GM20000 (cell line): ENCODE data around the gene MEIS3.

ENCODE experiments used
- DNase-seq: peaks from one replicate; pipeline ENCODE4 v3.0.0; 2012; ENCODE audit warnings: low spot score
- TF ChIP-seq, protein P1 (sequence below): IDR thresholded peaks from 2 replicates; pipeline ENCODE4 v1.5.1; 2012; ENCODE audit warnings: mild to moderate bottlenecking, control low read depth; ENCODE audit errors: extremely low read depth, missing control alignments

MEIS3 gene

GRCh38 chr19:47445527-47445926, 26.2 kb upstream of the MEIS3 start:
- no peak for DNase-seq
- TF ChIP-seq, protein P1, sequence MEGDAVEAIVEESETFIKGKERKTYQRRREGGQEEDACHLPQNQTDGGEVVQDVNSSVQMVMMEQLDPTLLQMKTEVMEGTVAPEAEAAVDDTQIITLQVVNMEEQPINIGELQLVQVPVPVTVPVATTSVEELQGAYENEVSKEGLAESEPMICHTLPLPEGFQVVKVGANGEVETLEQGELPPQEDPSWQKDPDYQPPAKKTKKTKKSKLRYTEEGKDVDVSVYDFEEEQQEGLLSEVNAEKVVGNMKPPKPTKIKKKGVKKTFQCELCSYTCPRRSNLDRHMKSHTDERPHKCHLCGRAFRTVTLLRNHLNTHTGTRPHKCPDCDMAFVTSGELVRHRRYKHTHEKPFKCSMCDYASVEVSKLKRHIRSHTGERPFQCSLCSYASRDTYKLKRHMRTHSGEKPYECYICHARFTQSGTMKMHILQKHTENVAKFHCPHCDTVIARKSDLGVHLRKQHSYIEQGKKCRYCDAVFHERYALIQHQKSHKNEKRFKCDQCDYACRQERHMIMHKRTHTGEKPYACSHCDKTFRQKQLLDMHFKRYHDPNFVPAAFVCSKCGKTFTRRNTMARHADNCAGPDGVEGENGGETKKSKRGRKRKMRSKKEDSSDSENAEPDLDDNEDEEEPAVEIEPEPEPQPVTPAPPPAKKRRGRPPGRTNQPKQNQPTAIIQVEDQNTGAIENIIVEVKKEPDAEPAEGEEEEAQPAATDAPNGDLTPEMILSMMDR, result no peak

DNA sequence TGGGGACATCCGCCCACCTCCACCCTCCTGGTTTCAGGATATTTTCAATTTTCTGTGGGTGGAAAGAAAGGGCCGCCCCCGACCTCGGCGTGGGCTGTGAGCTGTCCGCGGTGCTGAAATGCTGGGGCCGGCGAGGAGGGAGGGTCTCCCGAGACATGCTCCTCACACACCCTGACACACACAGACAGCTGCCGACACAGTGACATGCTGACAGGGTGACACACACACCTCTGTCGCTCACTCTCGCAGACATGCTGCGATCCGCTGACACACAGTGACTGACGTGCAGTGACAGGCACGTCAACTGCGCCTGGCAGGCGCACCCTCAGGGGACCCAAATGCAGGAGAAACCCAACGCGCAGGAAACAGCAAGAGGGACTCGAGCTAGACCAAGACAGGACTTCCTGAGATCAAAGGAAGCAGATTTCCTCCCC, 25.1 kb upstream of the MEIS3 start:
- TF ChIP-seq, protein P1, result no peak
- DNase-seq, result no peak

GRCh38 chr19:47443331-47443730, 24.0 kb upstream of the MEIS3 start:
- DNase-seq, result no peak
- TF ChIP-seq, protein P1, result no peak

DNA sequence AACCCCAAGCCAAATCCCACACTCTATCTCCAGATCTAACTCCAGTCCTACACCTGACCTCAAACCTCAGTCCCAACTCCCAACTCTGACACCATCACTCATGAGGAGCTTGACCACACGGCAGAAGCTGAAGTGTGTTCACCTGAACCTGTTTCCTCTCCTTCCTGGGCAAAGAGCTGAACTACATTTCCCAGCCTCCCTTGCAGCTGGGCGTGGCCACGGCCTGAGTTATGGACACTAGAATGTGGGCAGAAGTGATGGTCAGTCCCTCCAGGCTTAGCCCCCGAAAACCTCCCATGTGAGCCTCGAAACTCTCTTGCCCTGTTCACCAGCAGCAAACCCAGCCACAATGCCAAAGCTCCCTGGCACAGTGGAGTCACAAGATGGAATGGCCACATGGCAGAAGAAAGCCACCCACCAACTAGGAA, 19.5 kb upstream of the MEIS3 start:
- no peak for DNase-seq

DNA sequence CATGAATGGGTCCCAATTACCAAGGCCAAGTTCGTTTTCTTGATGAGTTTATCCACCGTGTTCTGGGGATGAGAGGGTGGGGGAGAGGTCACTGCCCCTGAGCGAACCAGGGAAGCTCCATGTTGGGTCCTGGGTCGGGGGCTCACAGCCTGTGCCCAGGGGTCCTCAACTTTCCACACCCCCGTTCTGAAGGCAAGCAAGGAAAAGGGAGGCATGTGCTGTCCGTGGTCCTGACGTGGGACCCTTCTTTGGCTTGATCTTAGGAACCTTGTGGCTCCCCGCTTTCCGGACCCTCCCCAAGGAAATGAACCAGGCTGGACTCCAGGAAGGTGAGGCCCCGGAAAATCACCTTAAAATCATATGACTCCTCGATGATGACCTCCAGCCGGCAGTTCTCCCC, 18.2 kb upstream of the MEIS3 start:
- TF ChIP-seq, protein P1, result no peak
- no peak for DNase-seq

More for the DNA sequence above, 19.5 kb upstream of the MEIS3 start:
- TF ChIP-seq, protein P1, result no peak

DNA sequence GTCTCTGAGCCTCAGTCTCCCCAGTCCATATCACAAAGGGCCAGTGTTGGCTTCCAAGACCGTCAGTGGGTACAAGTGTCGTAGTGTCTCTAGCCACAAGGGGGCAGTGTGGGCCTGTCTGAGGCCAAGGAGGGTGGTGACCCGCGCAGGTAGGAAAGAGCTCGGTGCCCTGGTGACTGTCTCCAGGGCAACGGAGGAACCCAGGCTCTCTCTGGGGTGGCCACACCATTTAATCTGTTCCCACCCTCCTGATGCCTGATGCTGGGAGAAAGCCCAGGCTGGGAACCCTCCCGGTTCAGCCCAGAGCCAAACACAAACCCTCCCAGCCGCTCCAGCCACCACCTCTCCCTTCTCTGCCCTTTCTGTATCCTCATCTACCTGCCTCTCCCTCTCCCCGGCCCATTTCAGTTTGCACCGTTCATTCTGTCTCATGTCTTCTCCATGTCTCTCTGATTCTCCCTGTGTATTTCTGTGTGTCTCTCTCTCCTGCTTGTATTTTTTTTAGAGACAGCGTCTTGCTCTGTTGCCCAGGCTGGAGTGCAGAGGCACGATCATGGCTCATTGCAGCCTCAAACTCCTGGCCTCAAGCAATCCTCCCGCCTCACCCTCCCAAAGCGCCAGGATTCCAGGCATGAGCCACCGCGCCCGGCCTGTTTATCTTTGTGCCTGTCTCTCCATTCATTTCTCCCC, 17.5 kb upstream of the MEIS3 start:
- DNase-seq, result peak; percentile 88
- TF ChIP-seq, protein P1, result peak; percentile 72

DNA sequence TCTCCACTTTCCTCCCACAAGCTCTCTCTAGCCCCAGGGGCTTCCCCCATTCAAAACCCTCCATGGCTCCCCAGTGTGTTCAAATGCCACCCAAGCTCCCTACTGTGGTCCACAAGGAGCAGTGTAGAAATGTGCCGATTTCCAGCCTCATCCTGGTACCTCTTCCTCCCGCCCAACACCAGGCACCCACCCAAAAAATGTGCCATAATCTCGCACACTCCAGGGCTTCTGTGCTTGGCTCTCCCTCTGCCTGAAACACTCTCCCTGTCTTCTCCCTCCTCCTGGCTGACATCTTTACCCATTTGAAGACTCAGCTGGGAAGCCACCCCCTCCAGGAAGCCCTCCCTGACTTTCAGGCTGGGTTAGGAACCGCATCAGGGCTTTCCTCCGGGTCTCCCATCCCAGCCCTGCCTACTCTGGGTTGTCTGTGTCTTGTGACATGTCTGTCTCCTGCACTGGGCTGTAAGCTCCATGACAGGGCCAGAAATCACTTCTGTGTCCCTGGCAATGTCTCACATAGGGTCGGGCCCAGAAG, 16.6 kb upstream of the MEIS3 start:
- no peak for DNase-seq
- TF ChIP-seq, protein P1, result no peak
